Lung (tissue), 12 donors: ENCODE measurements around the gene RAD52. TPM values are rescaled to one million over a fixed set of nuclear protein-coding genes. Genes with fewer than 3 reads are reported as not detected.

Source experiments
- ATAC-seq: fragments of 200-7000 bp; cut with Tn5 transposase; one replicate; pipeline ENCODE4 v1.9.1; 2020; ENCODE audit warnings: moderate number of reproducible peaks; ENCODE audit not compliant: insufficient read depth, low FRiP score
- DNase-seq, 3 donors: peaks; one replicate each; pipeline ENCODE4 v3.0.0-alpha.2; 2013 to 2017
- H3K27ac ChIP-seq, 2 donors: one replicate each; pipeline ENCODE4 v1.5.1; 2013; ENCODE audit warnings: mild to moderate bottlenecking in 2 of 2, moderate library complexity in 2 of 2, control low read depth in 1 of 2, inconsistent platforms in 1 of 2, low read depth in 1 of 2, low read length in 1 of 2
- H3K27me3 ChIP-seq, 3 donors: one replicate each; pipeline ENCODE4 v1.5.1; 2013; ENCODE audit warnings: low read length in 2 of 3; ENCODE audit not compliant: control insufficient read depth in 3 of 3, insufficient read depth in 3 of 3
- H3K36me3 ChIP-seq, 4 donors: one replicate each; pipeline ENCODE4 v1.5.1; 2013; ENCODE audit warnings: low read length in 4 of 4, mild to moderate bottlenecking in 1 of 4, moderate library complexity in 1 of 4; ENCODE audit not compliant: control insufficient read depth in 4 of 4, insufficient read depth in 4 of 4
- H3K4me1 ChIP-seq, 5 donors: one replicate each; pipeline ENCODE4 v1.5.1; 2013; ENCODE audit warnings: low read length in 5 of 5, mild to moderate bottlenecking in 2 of 5, moderate library complexity in 1 of 5; ENCODE audit not compliant: control insufficient read depth in 5 of 5, insufficient read depth in 5 of 5
- H3K4me3 ChIP-seq: one replicate; pipeline ENCODE4 v1.5.1; 2013; ENCODE audit warnings: mild to moderate bottlenecking, control low read depth, moderate library complexity
- H3K9ac ChIP-seq, 2 donors: one replicate each; pipeline ENCODE4 v1.5.1; 2013; ENCODE audit warnings: low read length in 2 of 2, control low read depth in 1 of 2; ENCODE audit not compliant: insufficient read depth in 1 of 2
- H3K9me3 ChIP-seq, 4 donors: one replicate each; pipeline ENCODE4 v1.5.1; 2013; ENCODE audit warnings: low read length in 3 of 4, mild to moderate bottlenecking in 1 of 4, moderate library complexity in 1 of 4; ENCODE audit not compliant: control insufficient read depth in 4 of 4, insufficient read depth in 3 of 4
- WGBS, 2 donors: extraction: QIAGEN DNeasy Blood & Tissue Kit; methylation state at CpG; one replicate each; pipeline ENCODE4 v1.1.7; 2013; 5-methylcytosine and 5-hydroxymethylcytosine counted together
- polyA plus RNA-seq, 2 donors: library from polyadenylated mRNA; stranded (reverse); fragments of 200-250 nt; gene quantifications; one replicate each; pipeline ENCODE4 v1.2.1, GENCODE V29; 2013
- total RNA-seq, 2 donors: library from RNA; depleted of rRNA in 1 of 2; stranded (reverse); fragments of >200 nt in 1 of 2; gene quantifications; one replicate each; pipeline ENCODE4 v1.2.1, GENCODE V29; 2014 to 2021
- TF ChIP-seq, protein P1 (sequence below): IDR thresholded peaks from 2 replicates; pipeline ENCODE4 v1.5.1; 2012; ENCODE audit warnings: mild to moderate bottlenecking; ENCODE audit errors: control extremely low read depth, extremely low read depth
- donor health status: control.
- donor health status: control.
- donor health status: Bipolar disorder and iron deficiency.
- donor health status: healthy.
- donor health status: DM: yes; HTN: yes; CAD: no.

The RAD52 gene
- total and polyA plus RNA-seq, 4 donors, result 4.3 to 36.8 (median 8.0) TPM

DNA sequence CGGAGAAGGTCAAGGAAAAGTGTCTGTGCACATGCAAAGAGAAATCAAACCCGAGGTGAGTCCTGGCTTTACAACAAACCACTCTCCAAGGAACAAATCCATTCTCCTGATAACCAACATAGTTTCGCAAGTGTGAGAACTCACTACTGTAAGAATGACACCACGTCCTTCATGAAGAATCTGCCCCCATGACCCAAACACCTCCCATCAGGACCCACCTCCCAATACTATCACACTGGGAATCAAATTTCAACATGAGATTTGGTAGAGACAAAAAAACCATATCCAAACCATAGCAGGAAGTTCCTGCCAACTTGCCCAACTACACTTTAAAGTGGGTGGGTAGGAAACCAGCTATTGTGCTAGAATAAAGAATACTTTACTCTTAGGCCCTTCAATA, 39.2 kb upstream of the RAD52 start:
- Histone ChIP-seq H3K36me3 (no peaks in the 10 kb centered on the region), H3K27me3 (no peaks in the 10 kb centered on the region), H3K4me1 (peaks cover 3 to 34% (median 23%) of the 10 kb centered on the region in 5 donors), H3K9me3 (no peaks in the 10 kb centered on the region), H3K9ac (peak overlapping the region in 1 of 2 donors; percentile 86), H3K4me3 (no peak overlapping the region), H3K27ac (peak overlapping the region in 1 of 2 donors; percentile 26)
- ATAC-seq (no peak), DNase-seq (peak in 2 of 3 donors; percentile 23 to 25)
- TF ChIP-seq, protein P1, sequence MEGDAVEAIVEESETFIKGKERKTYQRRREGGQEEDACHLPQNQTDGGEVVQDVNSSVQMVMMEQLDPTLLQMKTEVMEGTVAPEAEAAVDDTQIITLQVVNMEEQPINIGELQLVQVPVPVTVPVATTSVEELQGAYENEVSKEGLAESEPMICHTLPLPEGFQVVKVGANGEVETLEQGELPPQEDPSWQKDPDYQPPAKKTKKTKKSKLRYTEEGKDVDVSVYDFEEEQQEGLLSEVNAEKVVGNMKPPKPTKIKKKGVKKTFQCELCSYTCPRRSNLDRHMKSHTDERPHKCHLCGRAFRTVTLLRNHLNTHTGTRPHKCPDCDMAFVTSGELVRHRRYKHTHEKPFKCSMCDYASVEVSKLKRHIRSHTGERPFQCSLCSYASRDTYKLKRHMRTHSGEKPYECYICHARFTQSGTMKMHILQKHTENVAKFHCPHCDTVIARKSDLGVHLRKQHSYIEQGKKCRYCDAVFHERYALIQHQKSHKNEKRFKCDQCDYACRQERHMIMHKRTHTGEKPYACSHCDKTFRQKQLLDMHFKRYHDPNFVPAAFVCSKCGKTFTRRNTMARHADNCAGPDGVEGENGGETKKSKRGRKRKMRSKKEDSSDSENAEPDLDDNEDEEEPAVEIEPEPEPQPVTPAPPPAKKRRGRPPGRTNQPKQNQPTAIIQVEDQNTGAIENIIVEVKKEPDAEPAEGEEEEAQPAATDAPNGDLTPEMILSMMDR, result no peak
- WGBS, 2 donors, result 57 to 60% methylated on average over 4 of the region's 4 CpGs

DNA sequence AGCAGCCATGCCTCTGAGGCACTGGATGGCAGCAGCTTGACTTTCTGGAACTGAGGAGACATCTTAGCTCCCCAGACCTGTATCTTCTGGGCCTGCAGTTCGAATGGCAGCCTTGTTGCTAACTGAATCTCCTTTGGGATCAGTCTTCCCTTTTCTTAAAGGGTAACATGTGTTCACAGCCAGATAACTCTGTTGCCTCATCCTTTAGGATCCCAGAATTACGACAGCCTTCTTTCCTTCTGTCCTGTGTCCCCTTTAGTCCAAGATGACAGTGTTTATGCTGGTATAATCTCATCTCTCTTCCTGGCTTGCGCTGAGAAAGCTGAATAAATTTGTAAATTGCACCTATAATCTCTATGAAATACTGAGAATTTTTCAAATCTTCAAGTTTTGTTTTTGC, 32.5 kb upstream of the RAD52 start:
- no peaks in the 10 kb centered on the region for H3K36me3 ChIP-seq
- TF ChIP-seq, protein P1, result no peak
- no peak overlapping the region for H3K4me3 ChIP-seq
- no peaks in the 10 kb centered on the region for H3K9me3 ChIP-seq
- DNase-seq (no peak), ATAC-seq (no peak)
- H3K27me3 ChIP-seq, result no peaks in the 10 kb centered on the region
- no peak overlapping the region for H3K9ac ChIP-seq
- 79 to 85% methylated on average over 3 of the region's 3 CpGs for WGBS, 2 donors
- no peak overlapping the region for H3K27ac ChIP-seq
- H3K4me1 ChIP-seq, result no peaks in the 10 kb centered on the region

DNA sequence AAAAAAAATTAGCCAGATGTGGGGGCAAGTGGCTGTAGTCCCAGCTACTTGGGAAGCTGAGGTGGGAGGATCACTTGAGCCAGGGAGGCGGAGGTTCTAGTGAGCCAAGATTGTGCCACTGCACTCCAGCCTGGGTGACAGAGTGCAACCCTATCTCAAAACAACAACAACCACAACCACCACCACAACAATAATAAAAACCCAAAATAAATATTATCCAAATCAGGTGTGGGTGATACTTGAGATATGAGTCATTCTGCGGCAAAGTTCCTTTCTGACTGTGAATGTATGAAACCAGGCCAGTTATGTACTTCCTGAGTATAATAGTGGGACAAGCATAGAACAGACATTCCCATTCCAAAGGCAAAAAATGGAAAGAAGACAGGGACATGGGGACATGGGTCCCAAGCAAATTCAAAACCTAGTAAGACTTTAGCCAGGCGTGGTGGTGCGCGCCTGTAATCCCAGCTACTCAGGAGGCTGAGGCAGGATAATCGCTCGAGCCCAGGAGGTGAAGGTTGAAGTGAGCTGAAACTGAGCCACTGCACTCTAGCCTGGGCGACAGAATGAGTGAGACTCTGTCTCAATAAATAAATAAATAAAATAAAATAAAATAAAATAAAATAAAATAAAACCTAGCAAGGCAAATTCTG, 31.8 kb upstream of the RAD52 start:
- Histone ChIP-seq H3K27ac (no peak overlapping the region), H3K27me3 (no peaks in the 10 kb centered on the region), H3K4me3 (no peak overlapping the region), H3K9ac (no peak overlapping the region), H3K36me3 (peaks cover 0 to under 1% (median 0%) of the 10 kb centered on the region in 4 donors), H3K4me1 (no peaks in the 10 kb centered on the region), H3K9me3 (no peaks in the 10 kb centered on the region)
- DNase-seq, result no peak
- WGBS, 2 donors, result 93 to 97% methylated on average over 8 of the region's 8 CpGs
- TF ChIP-seq, protein P1, result no peak
- no peak for ATAC-seq

DNA sequence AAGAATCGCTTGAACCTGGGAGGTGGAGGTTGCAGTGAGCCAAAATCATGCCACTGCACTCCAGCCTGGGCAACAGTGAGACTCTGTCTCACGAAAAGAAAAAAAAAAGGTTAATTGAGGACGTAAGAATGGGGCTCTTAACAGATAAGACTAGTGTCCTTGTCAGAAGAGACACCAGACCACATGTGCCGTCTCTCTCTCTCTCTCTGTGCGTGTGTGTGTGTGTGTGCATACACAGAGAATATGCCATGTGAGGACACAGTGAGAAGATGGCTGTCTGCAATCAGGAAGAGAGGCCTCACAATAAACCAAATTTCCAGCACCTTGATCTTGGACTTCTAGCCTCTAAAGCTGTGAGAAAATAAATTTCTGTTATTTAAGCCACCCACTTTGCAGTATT, 29.9 kb upstream of the RAD52 start:
- no peaks in the 10 kb centered on the region for H3K4me1 ChIP-seq
- peaks cover 0 to 2% (median 0%) of the 10 kb centered on the region in 4 donors for H3K36me3 ChIP-seq
- ATAC-seq (no peak), DNase-seq (no peak)
- TF ChIP-seq, protein P1, result no peak
- no peak overlapping the region for H3K9ac ChIP-seq
- 78 to 87% methylated on average over 5 of the region's 5 CpGs for WGBS, 2 donors
- H3K4me3 ChIP-seq, result no peak overlapping the region
- H3K27ac ChIP-seq, result no peak overlapping the region
- no peaks in the 10 kb centered on the region for H3K9me3 ChIP-seq
- no peaks in the 10 kb centered on the region for H3K27me3 ChIP-seq
